Measurements from ENCODE around the gene CYSRT1.
A peak's percentile ranks its signal among the peaks of the same experiment; 100 is the strongest.

Gene CYSRT1

GRCh38 chr9:137243626-137244485, 18.9 kb downstream of the CYSRT1 start (continued):
- TF ChIP-seq PRDM10 (tag by site-specific recombination; IDR thresholded peaks at IDR 0.05) = no peak
- TF ChIP-seq ZNF280D (tag by site-specific recombination; IDR thresholded peaks at IDR 0.05) = no peak
- no peak for TF ChIP-seq ZNF501 (tag by site-specific recombination; IDR thresholded peaks at IDR 0.05)
- TF ChIP-seq ZBTB48 (tag by site-specific recombination; IDR thresholded peaks at IDR 0.05) = peak; percentile 9; the same call in 1 of the 2 replicates
- TF ChIP-seq ZNF692 (tag by site-specific recombination; IDR thresholded peaks at IDR 0.05) = no peak
- TF ChIP-seq ZNF792 (tag by site-specific recombination; IDR thresholded peaks at IDR 0.05) = no peak
- TF ChIP-seq ZNF26 (tag by site-specific recombination; IDR thresholded peaks at IDR 0.05) = no peak
- peak; percentile 69 for TF ChIP-seq GLIS1 (tag by site-specific recombination; IDR thresholded peaks at IDR 0.05)
- no peak for TF ChIP-seq ZEB2 (tag by site-specific recombination; IDR thresholded peaks at IDR 0.05)
- no peak for TF ChIP-seq ZNF645 (tag by site-specific recombination; IDR thresholded peaks at IDR 0.05)
- TF ChIP-seq ZNF830 (tag by site-specific recombination; IDR thresholded peaks at IDR 0.05; ENCODE audit: low read depth) = no peak
- TF ChIP-seq ZNF660 (tag by site-specific recombination; IDR thresholded peaks at IDR 0.05) = 0 out of 2 replicates have a peak, but pooled peaks have one; percentile 45
- no peak for TF ChIP-seq REST (tag by site-specific recombination; IDR thresholded peaks at IDR 0.05)
- peak; percentile 34; the same call in 1 of the 2 replicates for TF ChIP-seq ZNF398 (tag by site-specific recombination; IDR thresholded peaks at IDR 0.05)
